ENCODE measurements around the gene DHDH. TPM values are rescaled to one million over a fixed set of nuclear protein-coding genes. Genes with fewer than 3 reads are reported as not detected.
"Not testable (repeated sequence)": the region's sequence is repeated elsewhere in the genome, so short reads cannot be mapped to it uniquely, and the experiment has no call there.

Gene DHDH
- total RNA-seq, 2 experiments from 2014 or later = not detected

DNA sequence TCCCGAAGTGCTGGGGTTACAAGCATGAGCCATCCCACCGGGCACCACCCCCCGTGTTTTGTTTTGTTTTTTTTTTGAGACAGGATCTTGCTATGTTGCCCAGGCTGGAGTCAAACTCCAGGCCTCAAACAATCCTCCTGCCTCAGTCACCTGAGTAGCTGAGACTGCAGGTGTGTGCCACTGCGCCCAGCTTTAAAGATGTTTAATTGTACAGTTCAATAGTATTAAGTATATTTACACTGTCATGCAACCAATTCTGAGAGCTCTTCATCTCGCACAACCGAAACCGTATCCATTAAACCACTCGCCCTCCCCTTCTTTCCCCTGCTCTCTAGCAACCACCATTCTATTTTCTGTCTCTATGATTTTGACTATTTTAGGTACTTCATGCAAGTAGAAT lies 17.7 kb upstream of the DHDH start:
- BruUV-seq (replicated peaks) = no TSS peak
- intact Hi-C loops (cut with micrococcal nuclease; ENCODE audit: unreplicated experiment) = no loop called here
- no peak for DNase-seq (ENCODE audit: low spot score)
- POLR2A ChIA-PET = no interaction called here
- H3K4me1 ChIP-seq (ENCODE audit: insufficient read depth, low read length, poor library complexity, severe bottlenecking) = peaks cover 17% of the 10 kb centered on the region
- no peak overlapping the region for H3K4me2 ChIP-seq (ENCODE audit: low read length)
- H3K9me2 ChIP-seq (ENCODE audit: insufficient read depth, low read length) = no peaks in the 10 kb centered on the region
- H3K36me3 ChIP-seq (ENCODE audit: insufficient read depth, low read length) = peaks cover 53% of the 10 kb centered on the region
- no peaks in the 10 kb centered on the region for H3K79me2 ChIP-seq (ENCODE audit: insufficient read depth, low read depth, low read length)
- no peak overlapping the region for H2AFZ ChIP-seq (ENCODE audit: low read length)
- no peaks in the 10 kb centered on the region for H3K9me3 ChIP-seq (ENCODE audit: low read length)
- TF ChIP-seq EZH2phosphoT487 (IDR thresholded peaks at IDR 0.05; ENCODE audit: borderline replicate concordance, low read depth, low read length) = no peak
- TF ChIP-seq, protein P1, sequence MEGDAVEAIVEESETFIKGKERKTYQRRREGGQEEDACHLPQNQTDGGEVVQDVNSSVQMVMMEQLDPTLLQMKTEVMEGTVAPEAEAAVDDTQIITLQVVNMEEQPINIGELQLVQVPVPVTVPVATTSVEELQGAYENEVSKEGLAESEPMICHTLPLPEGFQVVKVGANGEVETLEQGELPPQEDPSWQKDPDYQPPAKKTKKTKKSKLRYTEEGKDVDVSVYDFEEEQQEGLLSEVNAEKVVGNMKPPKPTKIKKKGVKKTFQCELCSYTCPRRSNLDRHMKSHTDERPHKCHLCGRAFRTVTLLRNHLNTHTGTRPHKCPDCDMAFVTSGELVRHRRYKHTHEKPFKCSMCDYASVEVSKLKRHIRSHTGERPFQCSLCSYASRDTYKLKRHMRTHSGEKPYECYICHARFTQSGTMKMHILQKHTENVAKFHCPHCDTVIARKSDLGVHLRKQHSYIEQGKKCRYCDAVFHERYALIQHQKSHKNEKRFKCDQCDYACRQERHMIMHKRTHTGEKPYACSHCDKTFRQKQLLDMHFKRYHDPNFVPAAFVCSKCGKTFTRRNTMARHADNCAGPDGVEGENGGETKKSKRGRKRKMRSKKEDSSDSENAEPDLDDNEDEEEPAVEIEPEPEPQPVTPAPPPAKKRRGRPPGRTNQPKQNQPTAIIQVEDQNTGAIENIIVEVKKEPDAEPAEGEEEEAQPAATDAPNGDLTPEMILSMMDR (conservative IDR thresholded peaks at IDR 0.05; ENCODE audit: low read length) = no peak
- H4K20me1 ChIP-seq (ENCODE audit: insufficient read depth, low read length) = no peaks in the 10 kb centered on the region
- CTCF ChIA-PET (ENCODE audit: unreplicated experiment) = no interaction called here
- no peak overlapping the region for H3K27ac ChIP-seq (ENCODE audit: low read depth, low read length, poor library complexity, severe bottlenecking)
- H3K4me3 ChIP-seq (ENCODE audit: low read depth, low read length, poor library complexity, severe bottlenecking) = no peak overlapping the region

DNA sequence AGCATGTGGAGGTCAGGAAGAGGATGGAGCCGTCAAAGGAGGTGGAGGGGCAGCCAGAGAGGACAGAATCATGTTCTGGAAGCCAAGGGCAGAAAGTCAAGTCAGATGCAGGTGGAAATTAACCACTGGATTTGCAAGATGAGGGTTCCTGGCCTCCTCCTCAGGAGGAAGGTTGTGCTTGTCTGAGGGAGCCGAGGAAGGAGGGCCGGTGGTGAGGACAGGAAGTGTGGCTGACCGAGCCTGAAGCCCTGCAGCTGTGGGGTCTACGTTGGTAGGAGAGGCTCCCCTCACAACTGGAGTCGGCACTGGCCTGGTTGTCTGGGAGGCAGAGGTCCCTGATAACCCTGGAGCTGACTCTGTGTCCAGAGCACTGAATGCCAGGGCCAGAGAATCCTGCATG lies 15.4 kb upstream of the DHDH start:
- TF ChIP-seq, protein P1 (conservative IDR thresholded peaks at IDR 0.05; ENCODE audit: low read length) = no peak
- no peak for TF ChIP-seq EZH2phosphoT487 (IDR thresholded peaks at IDR 0.05; ENCODE audit: borderline replicate concordance, low read depth, low read length)
- Histone ChIP-seq H2AFZ (ENCODE audit: low read length) (peak overlapping the region; percentile 42; the same call in 1 of the 2 replicates), H4K20me1 (ENCODE audit: insufficient read depth, low read length) (no peaks in the 10 kb centered on the region), H3K9me2 (ENCODE audit: insufficient read depth, low read length) (no peaks in the 10 kb centered on the region), H3K9me3 (ENCODE audit: low read length) (no peaks in the 10 kb centered on the region), H3K4me3 (ENCODE audit: low read depth, low read length, poor library complexity, severe bottlenecking) (peak overlapping the region; percentile 44), H3K27ac (ENCODE audit: low read depth, low read length, poor library complexity, severe bottlenecking) (peak overlapping the region; percentile 83), H3K4me1 (ENCODE audit: insufficient read depth, low read length, poor library complexity, severe bottlenecking) (peaks cover 17% of the 10 kb centered on the region), H3K4me2 (ENCODE audit: low read length) (peak overlapping the region; percentile 64), H3K79me2 (ENCODE audit: insufficient read depth, low read depth, low read length) (no peaks in the 10 kb centered on the region), H3K36me3 (ENCODE audit: insufficient read depth, low read length) (peaks cover 45% of the 10 kb centered on the region)
- BruUV-seq (replicated peaks) = no TSS peak
- ChIA-PET CTCF (ENCODE audit: unreplicated experiment) (no interaction called here), POLR2A (interaction anchor here (1.0 kb wide), 1 partner anchor 45 kb away, joined by 3 read pairs; no protein-coding TSS in a partner anchor)
- intact Hi-C loops (cut with micrococcal nuclease; ENCODE audit: unreplicated experiment) = no loop called here
- peak; percentile 84 for DNase-seq (ENCODE audit: low spot score)

DNA sequence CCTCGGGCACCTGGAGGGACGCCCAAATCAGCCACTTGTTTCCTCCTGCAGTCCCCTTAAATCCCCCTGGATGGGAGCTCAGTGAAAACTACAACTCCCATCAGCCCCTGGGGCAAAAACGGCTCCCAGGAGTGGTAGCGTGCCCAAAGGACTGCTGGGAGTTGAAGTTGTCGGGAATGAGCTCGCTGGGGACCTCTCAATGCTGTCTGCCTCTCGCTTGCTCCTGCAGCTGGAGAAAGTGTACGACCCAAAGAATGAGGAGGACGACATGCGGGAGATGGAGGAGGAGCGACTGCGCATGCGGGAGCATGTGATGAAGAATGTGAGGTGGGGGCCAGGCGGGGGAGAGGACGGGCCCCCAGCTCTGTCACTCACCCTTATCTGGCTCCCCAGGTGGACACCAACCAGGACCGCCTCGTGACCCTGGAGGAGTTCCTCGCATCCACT lies 14.7 kb upstream of the DHDH start:
- POLR2A ChIA-PET = interaction anchor here (1.0 kb wide), 2 partner anchors 36 to 45 kb away, joined by 3 to 7 read pairs; partner anchors contain the start of gene BAX
- H4K20me1 ChIP-seq (ENCODE audit: insufficient read depth, low read length) = no peaks in the 10 kb centered on the region
- no peaks in the 10 kb centered on the region for H3K9me3 ChIP-seq (ENCODE audit: low read length)
- CTCF ChIA-PET (ENCODE audit: unreplicated experiment) = no interaction called here
- no peaks in the 10 kb centered on the region for H3K9me2 ChIP-seq (ENCODE audit: insufficient read depth, low read length)
- peak overlapping the region; percentile 64 for H3K4me2 ChIP-seq (ENCODE audit: low read length)
- H3K4me3 ChIP-seq (ENCODE audit: low read depth, low read length, poor library complexity, severe bottlenecking) = peak overlapping the region; percentile 44
- H3K79me2 ChIP-seq (ENCODE audit: insufficient read depth, low read depth, low read length) = no peaks in the 10 kb centered on the region
- intact Hi-C loops (cut with micrococcal nuclease; ENCODE audit: unreplicated experiment) = no loop called here
- BruUV-seq (replicated peaks) = no TSS peak
- TF ChIP-seq, protein P1 (conservative IDR thresholded peaks at IDR 0.05; ENCODE audit: low read length) = no peak
- no peak for TF ChIP-seq EZH2phosphoT487 (IDR thresholded peaks at IDR 0.05; ENCODE audit: borderline replicate concordance, low read depth, low read length)
- peaks cover 17% of the 10 kb centered on the region for H3K4me1 ChIP-seq (ENCODE audit: insufficient read depth, low read length, poor library complexity, severe bottlenecking)
- H3K27ac ChIP-seq (ENCODE audit: low read depth, low read length, poor library complexity, severe bottlenecking) = peak overlapping the region; percentile 83
- peaks cover 40% of the 10 kb centered on the region for H3K36me3 ChIP-seq (ENCODE audit: insufficient read depth, low read length)
- H2AFZ ChIP-seq (ENCODE audit: low read length) = peak overlapping the region; percentile 42; the same call in 1 of the 2 replicates
- peak; percentile 77 for DNase-seq (ENCODE audit: low spot score)

DNA sequence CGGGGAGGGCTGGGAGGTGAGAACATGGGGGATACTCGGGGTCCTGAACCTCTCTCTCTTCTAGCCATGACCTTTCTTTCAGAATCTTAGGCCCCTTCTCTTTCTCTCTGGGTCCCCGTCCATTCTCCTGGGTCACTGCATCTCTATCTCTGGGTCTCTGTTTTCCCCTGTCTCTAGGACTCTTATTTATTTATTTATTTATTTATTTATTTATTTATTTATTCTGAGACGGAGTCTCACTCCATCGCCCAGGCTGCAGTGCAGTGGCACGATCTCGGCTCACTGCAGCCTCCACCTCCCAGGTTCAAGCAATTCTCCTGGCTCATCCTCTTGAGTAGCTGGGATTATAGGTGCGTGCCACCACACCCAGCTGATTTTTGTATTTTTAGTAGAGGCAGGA lies 14.2 kb upstream of the DHDH start:
- DNase-seq (ENCODE audit: low spot score); intact Hi-C loops (cut with micrococcal nuclease; ENCODE audit: unreplicated experiment); CTCF ChIA-PET (ENCODE audit: unreplicated experiment); H2AFZ ChIP-seq (ENCODE audit: low read length); H4K20me1 ChIP-seq (ENCODE audit: insufficient read depth, low read length); H3K4me3 ChIP-seq (ENCODE audit: low read depth, low read length, poor library complexity, severe bottlenecking); H3K9me2 ChIP-seq (ENCODE audit: insufficient read depth, low read length); H3K79me2 ChIP-seq (ENCODE audit: insufficient read depth, low read depth, low read length); H3K4me2 ChIP-seq (ENCODE audit: low read length); H3K27ac ChIP-seq (ENCODE audit: low read depth, low read length, poor library complexity, severe bottlenecking); BruUV-seq (replicated peaks); H3K9me3 ChIP-seq (ENCODE audit: low read length): not testable (repeated sequence)
- Histone ChIP-seq H3K36me3 (ENCODE audit: insufficient read depth, low read length) (peaks cover 37% of the 10 kb centered on the region), H3K4me1 (ENCODE audit: insufficient read depth, low read length, poor library complexity, severe bottlenecking) (peaks cover 17% of the 10 kb centered on the region)
- POLR2A ChIA-PET = interaction anchor here (1.0 kb wide), 1 partner anchor 35 kb away, joined by 7 read pairs; the partner anchor contains the start of gene BAX
